B cell (primary cell): Measurements from ENCODE around the gene IL1RAPL1. TPM values are rescaled to one million over a fixed set of nuclear protein-coding genes. Genes with fewer than 3 reads are reported as not detected.

Source experiments
- ATAC-seq: fragments of 200-7000 bp; cut with Tn5 transposase; one replicate; pipeline ENCODE4 v1.10.0; 2021; ENCODE audit warnings: low read depth, mild to moderate bottlenecking, moderate number of reproducible peaks, moderate library complexity
- CTCF ChIA-PET: fragments of 350-600 bp; sonication (Branson Sonifier 250); formaldehyde crosslinking; loops from one replicate; lab custom pipeline; 2021; ENCODE audit warnings: antibody characterized with exemption, inconsistent platforms; lab: Charles Lee
- POLR2A ChIA-PET: fragments of 350-600 bp; sonication (Branson Sonifier 250); formaldehyde crosslinking; loops from one replicate; lab custom pipeline; 2021; ENCODE audit warnings: antibody characterized with exemption; lab: Charles Lee
- DNase-seq: peaks from one replicate; pipeline ENCODE4 v3.0.0; 2013
- H2AFZ ChIP-seq: 2 replicates; pipeline ENCODE4 v1.6.1; 2012; ENCODE audit warnings: mild to moderate bottlenecking, low read depth, low read length; ENCODE audit not compliant: insufficient read depth, poor library complexity, severe bottlenecking
- H3K27ac ChIP-seq, 2 donors: 1 replicate in 1 of 2; 2 replicates in 1 of 2; pipeline ENCODE4 v1.5.1; 2012 to 2013; ENCODE audit warnings: low read length in 2 of 2, mild to moderate bottlenecking in 2 of 2, moderate library complexity in 1 of 2
- H3K27me3 ChIP-seq, 4 experiments: fragments of 200-600 bp in 1 of 4; sonication (generic) in 1 of 4; replicated peaks in 1 of 4; 1 replicate in 2 of 4; 2 replicates in 2 of 4; pipeline versions ENCODE4 v1.6.1 to v1.7.0; 2013 to 2016; ENCODE audit warnings: low read length in 3 of 4, mild to moderate bottlenecking in 2 of 4, mixed read lengths in 1 of 4, moderate library complexity in 1 of 4; ENCODE audit not compliant: insufficient read depth in 4 of 4, control insufficient read depth in 3 of 4; ENCODE audit errors: control extremely low read depth in 1 of 4
- H3K36me3 ChIP-seq, 2 experiments: replicated peaks in 1 of 2; 1 replicate in 1 of 2; 2 replicates in 1 of 2; pipeline versions ENCODE4 v1.6.1 to v1.7.1; 2013; ENCODE audit warnings: low read length in 1 of 2; ENCODE audit not compliant: insufficient read depth in 2 of 2, control insufficient read depth in 1 of 2; ENCODE audit errors: control extremely low read depth in 1 of 2, extremely low read depth in 1 of 2
- H3K4me1 ChIP-seq, 2 donors: fragments of 200-600 bp in 1 of 2; sonication (generic) in 1 of 2; 1 replicate in 1 of 2; 2 replicates in 1 of 2; pipeline versions ENCODE4 v1.5.1 to v1.6.1; 2013 to 2017; ENCODE audit warnings: low read length in 2 of 2; ENCODE audit not compliant: control insufficient read depth in 2 of 2, insufficient read depth in 2 of 2
- H3K4me2 ChIP-seq: replicated peaks from 2 replicates; pipeline ENCODE3; 2012; ENCODE audit warnings: mild to moderate bottlenecking, low read depth, low read length; ENCODE audit not compliant: poor library complexity, severe bottlenecking
- H3K4me3 ChIP-seq, 5 experiments: fragments of 200-600 bp in 1 of 5; sonication (generic) in 1 of 5; 1 replicate in 3 of 5; 2 replicates in 2 of 5; pipeline versions ENCODE4 v1.5.1 to v1.7.0; 2011 to 2016; ENCODE audit warnings: low read length in 4 of 5, mild to moderate bottlenecking in 4 of 5, low read depth in 2 of 5, control low read depth in 1 of 5, moderate library complexity in 1 of 5; ENCODE audit not compliant: insufficient read depth in 1 of 5; ENCODE audit errors: control extremely low read depth in 1 of 5, extremely low read depth in 1 of 5
- H3K79me2 ChIP-seq: fragments of 200-600 bp; sonication (generic); one replicate; pipeline ENCODE4 v1.6.0; 2016; ENCODE audit warnings: low read length; ENCODE audit not compliant: control insufficient read depth, insufficient read depth
- H3K9ac ChIP-seq: fragments of 200-600 bp; sonication (generic); 2 replicates; pipeline ENCODE4 v1.6.1; 2017; ENCODE audit warnings: mild to moderate bottlenecking, low read length, moderate library complexity
- H3K9me3 ChIP-seq, 3 donors: one replicate each; pipeline versions ENCODE4 v1.6.1 to v1.7.1; 2013; ENCODE audit warnings: low read length in 2 of 3; ENCODE audit not compliant: control insufficient read depth in 2 of 3, insufficient read depth in 1 of 3; ENCODE audit errors: control extremely low read depth in 1 of 3
- H4K20me1 ChIP-seq: 2 replicates; pipeline ENCODE4 v1.6.0; 2012; ENCODE audit warnings: mild to moderate bottlenecking, low read length; ENCODE audit not compliant: insufficient read depth, control insufficient read depth, poor library complexity, severe bottlenecking
- H3K27ac Mint-ChIP-seq: one replicate; pipeline ENCODE4 v1.8.0; 2021; ENCODE audit warnings: mixed read lengths
- H3K27me3 Mint-ChIP-seq: one replicate; pipeline ENCODE4 v1.8.0; 2021; ENCODE audit warnings: mixed read lengths
- H3K4me1 Mint-ChIP-seq: one replicate; pipeline ENCODE4 v1.8.0; 2021; ENCODE audit warnings: mixed read lengths
- H3K4me3 Mint-ChIP-seq: one replicate; pipeline ENCODE4 v1.8.0; 2021; ENCODE audit warnings: mixed read lengths
- H3K9me3 Mint-ChIP-seq: one replicate; pipeline ENCODE4 v1.8.0; 2022; ENCODE audit warnings: mixed read lengths; ENCODE audit not compliant: insufficient read depth
- CTCF ChIP-seq: fragments of 200-600 bp; IDR thresholded peaks from one replicate; pipeline ENCODE4 v1.8.0; 2022; ENCODE audit warnings: antibody characterized with exemption, mild to moderate bottlenecking
- EZH2 ChIP-seq: IDR thresholded peaks from 2 replicates; pipeline ENCODE4 v1.6.1; 2012; ENCODE audit warnings: borderline replicate concordance, low read depth, mild to moderate bottlenecking, moderate library complexity, low read length; ENCODE audit not compliant: insufficient read depth, poor library complexity, severe bottlenecking
- WGBS: methylation state at CpG from one replicate; pipeline ENCODE4 v1.1.5; 2013; ENCODE audit warnings: missing lambda C conversion rate; ENCODE audit not compliant: insufficient coverage; 5-methylcytosine and 5-hydroxymethylcytosine counted together
- intact Hi-C: fragments of 100-400 bp; cut with micrococcal nuclease; formaldehyde crosslinking; loops from one replicate; pipeline ENCODE4 v1.10.0; 2022
- polyA plus RNA-seq: library from polyadenylated mRNA; depleted of rRNA; stranded (reverse); fragments of >200 nt; gene quantifications from 2 replicates; pipeline ENCODE4 v1.2.3, GENCODE V29; 2012
- total RNA-seq, 2 donors: library from RNA; stranded (reverse); fragments of 120-200 nt in 1 of 2; gene quantifications; 1 replicate in 1 of 2; 2 replicates in 1 of 2; pipeline versions ENCODE4 v1.2.3 to v1.2.4, GENCODE V29; 2013 to 2022

IL1RAPL1 gene
- total and polyA plus RNA-seq, 2 donors (not counting 1 experiment from before 2014, with no cell fraction given): not detected

GRCh38 chrX:29172880-29173279 lies 585.6 kb downstream of the IL1RAPL1 start:
- no peak overlapping the region for H3K4me3 ChIP-seq
- Mint-ChIP-seq H3K4me1 (no peaks in the 10 kb centered on the region), H3K9me3 (no peaks in the 10 kb centered on the region), H3K27me3 (no peaks in the 10 kb centered on the region), H3K4me3 (no peak overlapping the region), H3K27ac (no peak overlapping the region)
- no peak overlapping the region for H3K9ac ChIP-seq
- H3K4me1 ChIP-seq: no peaks in the 10 kb centered on the region
- DNase-seq: no peak
- TF ChIP-seq CTCF: no peak
- TF ChIP-seq EZH2: no peak
- H4K20me1 ChIP-seq: no peaks in the 10 kb centered on the region
- POLR2A ChIA-PET: interaction anchor here (0.7 kb wide), 1 partner anchor 857 kb away, joined by 3 read pairs; no protein-coding TSS in a partner anchor
- H3K9me3 ChIP-seq: no peaks in the 10 kb centered on the region
- H3K36me3 ChIP-seq: no peaks in the 10 kb centered on the region
- H3K4me2 ChIP-seq: no peak overlapping the region
- no peaks in the 10 kb centered on the region for H3K27me3 ChIP-seq
- no peak for ATAC-seq
- no CpG with 5 or more reads among the region's 3 CpGs for WGBS
- intact Hi-C loops: no loop called here
- CTCF ChIA-PET: no interaction called here
- no peaks in the 10 kb centered on the region for H3K79me2 ChIP-seq
- H3K27ac ChIP-seq: no peak overlapping the region
- no peak overlapping the region for H2AFZ ChIP-seq

- Histone ChIP-seq H3K4me1 (no peaks in the 10 kb centered on the region), H4K20me1 (no peaks in the 10 kb centered on the region), H3K79me2 (no peaks in the 10 kb centered on the region), H3K9ac (no peak overlapping the region), H3K4me3 (no peak overlapping the region), H2AFZ (no peak overlapping the region), H3K27ac (no peak overlapping the region), H3K27me3 (no peaks in the 10 kb centered on the region), H3K9me3 (no peaks in the 10 kb centered on the region), H3K4me2 (no peak overlapping the region), H3K36me3 (no peaks in the 10 kb centered on the region)
- ATAC-seq: no peak
- POLR2A ChIA-PET: no interaction called here
- Mint-ChIP-seq H3K4me3 (no peak overlapping the region), H3K9me3 (no peaks in the 10 kb centered on the region), H3K27me3 (no peaks in the 10 kb centered on the region), H3K4me1 (no peaks in the 10 kb centered on the region), H3K27ac (no peak overlapping the region)
- no peak for TF ChIP-seq EZH2
- intact Hi-C loops: no loop called here
- DNase-seq: no peak
- CTCF ChIA-PET: no interaction called here
- no CpG with 5 or more reads among the region's 2 CpGs for WGBS
Measured at GRCh38 chrX:29187264-29187663, 600.0 kb downstream of the IL1RAPL1 start.
